ENCODE data around the gene PITPNM2. TPM values are rescaled to one million over a fixed set of nuclear protein-coding genes. Genes with fewer than 3 reads are reported as not detected.
A peak's percentile ranks its signal among the peaks of the same experiment; 100 is the strongest.
"Not testable (repeated sequence)": the region's sequence is repeated elsewhere in the genome, so short reads cannot be mapped to it uniquely, and the experiment has no call there.

PITPNM2 gene
- total RNA-seq, 3 donors from 2014 or later = 2.3 to 7.5 (median 2.4) TPM

DNA sequence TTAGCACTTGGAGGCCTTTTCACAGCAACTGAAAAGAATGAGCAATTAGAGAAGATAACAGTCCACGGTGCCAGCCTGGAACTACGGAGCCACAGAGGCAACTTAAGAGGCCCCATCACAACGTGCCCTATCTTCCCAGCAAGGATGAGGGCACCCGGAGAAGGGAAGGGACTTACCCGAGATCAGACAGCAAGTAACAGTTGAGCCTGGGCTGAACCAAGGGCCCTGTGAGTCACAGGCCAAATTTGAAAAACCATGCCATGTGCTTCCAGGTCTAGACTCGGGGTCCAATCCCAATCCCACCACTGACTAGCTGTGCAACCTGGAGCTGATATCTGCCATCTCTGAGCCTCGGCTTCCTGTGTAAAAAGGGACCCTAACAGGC is 42.2 kb downstream of the PITPNM2 start:
- H3K9me3 ChIP-seq = no peaks in the 10 kb centered on the region
- no peak overlapping the region for H3K4me3 ChIP-seq
- TF ChIP-seq POLR2A (IDR thresholded peaks at IDR 0.05) (no peak), POLR2AphosphoS5 (IDR thresholded peaks at IDR 0.05) (no peak)
- H3K4me1 ChIP-seq = no peaks in the 10 kb centered on the region
- intact Hi-C loops (cut with DNase I; ENCODE audit: low total_unique reads) = no loop called here
- no peak overlapping the region for H3K27ac ChIP-seq
- no peak for DNase-seq (ENCODE audit: low spot score in 2 of 2)
- H3K36me3 ChIP-seq = no peaks in the 10 kb centered on the region
- no peaks in the 10 kb centered on the region for H3K27me3 ChIP-seq

DNA sequence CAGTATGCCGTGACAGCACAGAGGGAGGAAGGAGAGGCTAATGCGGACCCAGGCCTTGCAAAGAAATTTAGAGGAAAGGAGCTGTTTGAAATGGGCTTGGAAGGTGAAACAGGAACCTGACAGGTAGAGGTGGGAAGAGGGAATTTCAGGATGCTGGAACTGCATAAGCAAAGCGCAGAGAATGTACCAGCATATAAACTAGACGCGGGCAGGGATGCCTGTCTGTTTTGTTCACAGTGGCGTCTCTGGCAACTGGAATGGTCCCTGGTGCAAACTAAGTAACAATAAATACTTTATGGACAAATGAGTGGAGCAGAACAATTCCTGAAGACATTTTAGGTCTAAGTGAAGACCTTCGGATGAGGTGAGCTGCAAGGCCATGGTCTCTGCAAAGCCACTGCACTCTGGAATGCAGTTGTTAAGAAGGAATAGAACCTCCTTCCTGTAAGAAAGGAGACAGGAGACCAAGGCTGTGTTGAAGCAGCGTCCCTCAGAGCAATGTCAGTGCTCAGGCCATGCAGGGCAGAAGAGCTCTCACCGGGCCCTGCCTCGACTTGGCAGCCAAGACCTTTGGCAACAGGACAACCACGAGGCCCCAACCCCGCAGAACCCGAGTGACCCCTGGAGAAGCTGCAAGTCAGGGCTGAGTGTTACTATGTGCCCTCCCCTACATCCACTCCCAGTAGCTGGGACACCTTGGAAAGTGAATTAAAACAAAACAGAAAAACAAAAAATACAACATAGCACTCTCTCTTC is 42.8 kb downstream of the PITPNM2 start:
- Histone ChIP-seq H3K4me3 (no peak overlapping the region), H3K9me3 (no peaks in the 10 kb centered on the region), H3K27me3 (no peaks in the 10 kb centered on the region), H3K4me1 (no peaks in the 10 kb centered on the region), H3K36me3 (no peaks in the 10 kb centered on the region), H3K27ac (no peak overlapping the region)
- TF ChIP-seq POLR2A (IDR thresholded peaks at IDR 0.05) (no peak), POLR2AphosphoS5 (IDR thresholded peaks at IDR 0.05) (no peak)
- TF ChIP-seq, protein P1, sequence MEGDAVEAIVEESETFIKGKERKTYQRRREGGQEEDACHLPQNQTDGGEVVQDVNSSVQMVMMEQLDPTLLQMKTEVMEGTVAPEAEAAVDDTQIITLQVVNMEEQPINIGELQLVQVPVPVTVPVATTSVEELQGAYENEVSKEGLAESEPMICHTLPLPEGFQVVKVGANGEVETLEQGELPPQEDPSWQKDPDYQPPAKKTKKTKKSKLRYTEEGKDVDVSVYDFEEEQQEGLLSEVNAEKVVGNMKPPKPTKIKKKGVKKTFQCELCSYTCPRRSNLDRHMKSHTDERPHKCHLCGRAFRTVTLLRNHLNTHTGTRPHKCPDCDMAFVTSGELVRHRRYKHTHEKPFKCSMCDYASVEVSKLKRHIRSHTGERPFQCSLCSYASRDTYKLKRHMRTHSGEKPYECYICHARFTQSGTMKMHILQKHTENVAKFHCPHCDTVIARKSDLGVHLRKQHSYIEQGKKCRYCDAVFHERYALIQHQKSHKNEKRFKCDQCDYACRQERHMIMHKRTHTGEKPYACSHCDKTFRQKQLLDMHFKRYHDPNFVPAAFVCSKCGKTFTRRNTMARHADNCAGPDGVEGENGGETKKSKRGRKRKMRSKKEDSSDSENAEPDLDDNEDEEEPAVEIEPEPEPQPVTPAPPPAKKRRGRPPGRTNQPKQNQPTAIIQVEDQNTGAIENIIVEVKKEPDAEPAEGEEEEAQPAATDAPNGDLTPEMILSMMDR (IDR thresholded peaks at IDR 0.05) = no peak
- intact Hi-C loops (cut with DNase I; ENCODE audit: low total_unique reads) = no loop called here
- DNase-seq (ENCODE audit: low spot score in 2 of 2) = no peak

DNA sequence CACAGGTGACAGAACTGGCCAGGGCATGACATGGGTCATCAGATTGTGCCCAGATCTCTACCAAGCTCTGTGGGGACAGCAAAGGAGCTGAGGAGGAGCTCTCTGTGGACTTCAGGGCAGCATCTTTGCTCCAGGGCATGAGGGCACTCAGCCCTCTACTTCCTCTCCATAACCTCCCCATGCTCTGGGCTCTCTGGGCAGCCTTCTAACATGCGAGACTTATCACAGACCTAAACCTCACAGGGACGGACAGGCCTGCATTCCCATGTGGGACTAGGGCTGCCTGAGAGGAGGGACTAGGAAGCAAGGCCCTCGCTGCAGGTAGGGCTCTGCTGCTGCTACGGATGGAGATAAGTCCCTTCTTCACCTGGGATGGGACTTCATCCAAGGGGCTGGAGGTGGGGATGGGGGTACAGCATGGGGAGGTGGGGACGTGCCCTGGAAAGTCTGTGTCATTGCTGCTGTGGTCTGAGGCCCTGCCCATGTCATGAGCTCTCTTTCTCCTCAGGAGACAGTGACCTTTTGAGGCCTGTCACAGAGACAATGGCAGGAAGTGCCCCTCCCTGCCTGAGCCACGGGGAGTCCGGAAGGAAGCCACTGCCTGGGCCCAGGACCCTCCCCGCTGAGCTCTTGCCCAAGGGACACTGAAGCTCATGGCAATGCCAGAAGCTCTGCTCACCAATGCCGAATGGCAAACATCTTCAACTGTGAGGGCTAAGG is 44.1 kb downstream of the PITPNM2 start:
- H3K36me3 ChIP-seq = no peaks in the 10 kb centered on the region
- H3K4me3 ChIP-seq = no peak overlapping the region
- intact Hi-C loops (cut with DNase I; ENCODE audit: low total_unique reads) = no loop called here
- H3K9me3 ChIP-seq = no peaks in the 10 kb centered on the region
- H3K4me1 ChIP-seq = no peaks in the 10 kb centered on the region
- TF ChIP-seq, protein P1 (IDR thresholded peaks at IDR 0.05) = no peak
- TF ChIP-seq POLR2AphosphoS5 (IDR thresholded peaks at IDR 0.05) (no peak), POLR2A (IDR thresholded peaks at IDR 0.05) (no peak)
- peak overlapping the region in 1 of 2 donors; percentile 30 for H3K27ac ChIP-seq
- DNase-seq (ENCODE audit: low spot score in 2 of 2) = no peak
- H3K27me3 ChIP-seq = no peaks in the 10 kb centered on the region

- TF ChIP-seq POLR2A (IDR thresholded peaks at IDR 0.05) (no peak), POLR2AphosphoS5 (IDR thresholded peaks at IDR 0.05) (peak in 1 of 3 donors; percentile 19)
- H3K36me3 ChIP-seq = no peaks in the 10 kb centered on the region
- intact Hi-C loops (cut with DNase I; ENCODE audit: low total_unique reads) = no loop called here
- peak overlapping the region in 1 of 2 donors; percentile 46 for H3K27ac ChIP-seq
- no peaks in the 10 kb centered on the region for H3K9me3 ChIP-seq
- H3K4me1 ChIP-seq = no peaks in the 10 kb centered on the region
- H3K4me3 ChIP-seq = no peak overlapping the region
- no peaks in the 10 kb centered on the region for H3K27me3 ChIP-seq
- no peak for DNase-seq (ENCODE audit: low spot score in 2 of 2)
Observed at GRCh38 chr12:123105211-123105826, 45.6 kb downstream of the PITPNM2 start.

DNA sequence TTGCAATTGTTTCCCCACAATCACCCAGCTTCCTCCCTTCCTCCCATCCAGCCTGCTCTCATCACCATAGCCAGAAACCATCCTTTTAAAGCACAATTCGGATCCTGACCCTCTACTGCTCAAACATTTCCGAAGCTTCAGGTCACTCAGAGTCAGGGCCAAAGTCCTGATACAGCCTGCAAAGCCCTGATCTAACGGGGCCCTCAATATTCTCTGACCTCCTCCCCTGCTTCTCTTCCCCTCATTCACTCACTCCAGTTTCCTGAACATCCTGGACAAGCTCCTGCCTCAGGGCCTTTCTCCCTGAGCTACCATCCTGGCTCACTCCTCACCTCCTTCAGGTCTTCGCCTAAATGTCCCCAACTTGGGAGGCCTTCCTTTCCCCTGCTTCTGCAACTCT is 46.1 kb downstream of the PITPNM2 start:
- DNase-seq (ENCODE audit: low spot score in 2 of 2) = no peak
- no peaks in the 10 kb centered on the region for H3K4me1 ChIP-seq
- H3K27me3 ChIP-seq = peaks cover 0 to 4% of the 10 kb centered on the region in 2 donors
- intact Hi-C loops (cut with DNase I; ENCODE audit: low total_unique reads) = no loop called here
- H3K27ac ChIP-seq = peak overlapping the region in 1 of 2 donors; percentile 0
- no peaks in the 10 kb centered on the region for H3K9me3 ChIP-seq
- TF ChIP-seq POLR2A (IDR thresholded peaks at IDR 0.05) (no peak), POLR2AphosphoS5 (IDR thresholded peaks at IDR 0.05) (no peak)
- TF ChIP-seq, protein P1 (IDR thresholded peaks at IDR 0.05) = no peak
- no peaks in the 10 kb centered on the region for H3K36me3 ChIP-seq
- no peak overlapping the region for H3K4me3 ChIP-seq

- H3K4me3 ChIP-seq; H3K36me3 ChIP-seq; H3K27ac ChIP-seq; H3K27me3 ChIP-seq; intact Hi-C loops (cut with DNase I; ENCODE audit: low total_unique reads); DNase-seq (ENCODE audit: low spot score in 2 of 2); H3K4me1 ChIP-seq; H3K9me3 ChIP-seq: not testable (repeated sequence)
Observed at GRCh38 chr12:123104094-123104493, 46.8 kb downstream of the PITPNM2 start.
